CD8-positive, alpha-beta memory T cell (primary cell): ENCODE measurements around the gene LRP5. TPM values are rescaled to one million over a fixed set of nuclear protein-coding genes. Genes with fewer than 3 reads are reported as not detected.
"Not testable (repeated sequence)": the region's sequence is repeated elsewhere in the genome, so short reads cannot be mapped to it uniquely, and the experiment has no call there.

Source experiments
- CTCF ChIA-PET: fragments of 350-600 bp; sonication (Branson Sonifier 250); formaldehyde crosslinking; loops from one replicate; lab custom pipeline; 2021; ENCODE audit warnings: antibody characterized with exemption; lab: Charles Lee
- POLR2A ChIA-PET: fragments of 350-600 bp; sonication (Branson Sonifier 250); formaldehyde crosslinking; loops from one replicate; lab custom pipeline; 2021; ENCODE audit warnings: antibody characterized with exemption; lab: Charles Lee
- DNase-seq, 5 donors: peaks; one replicate each; pipeline versions ENCODE4 v3.0.0 to v3.0.0-alpha.2; 2020 to 2022; ENCODE audit warnings: mixed read lengths in 1 of 5
- H3K27ac ChIP-seq: one replicate; pipeline ENCODE4 v1.7.0; 2013; ENCODE audit warnings: low read depth, mild to moderate bottlenecking, low read length, moderate library complexity
- H3K27me3 ChIP-seq: 2 replicates; pipeline ENCODE4 v1.7.0; 2013; ENCODE audit warnings: low read length, mild to moderate bottlenecking; ENCODE audit not compliant: insufficient read depth, poor library complexity, severe bottlenecking
- H3K36me3 ChIP-seq: 2 replicates; pipeline ENCODE4 v1.7.0; 2013; ENCODE audit warnings: mild to moderate bottlenecking, low read length, moderate library complexity; ENCODE audit not compliant: insufficient read depth
- H3K4me1 ChIP-seq: 2 replicates; pipeline ENCODE4 v1.7.0; 2013; ENCODE audit warnings: mild to moderate bottlenecking, low read length, moderate library complexity; ENCODE audit not compliant: insufficient read depth
- H3K4me3 ChIP-seq: 2 replicates; pipeline ENCODE4 v1.7.0; 2013; ENCODE audit warnings: mild to moderate bottlenecking, low read length
- H3K9me3 ChIP-seq: 2 replicates; pipeline ENCODE4 v1.7.0; 2013; ENCODE audit warnings: mild to moderate bottlenecking, low read length
- H3K27ac Mint-ChIP-seq, 8 donors: one replicate each; pipeline ENCODE4 v1.8.0; 2020 to 2021; ENCODE audit warnings: mixed read lengths in 8 of 8, mild to moderate bottlenecking in 6 of 8, inconsistent platforms in 3 of 8, moderate library complexity in 3 of 8
- H3K27me3 Mint-ChIP-seq, 2 donors: one replicate each; pipeline ENCODE4 v1.8.0; 2020 to 2021; ENCODE audit warnings: mixed read lengths in 2 of 2, mild to moderate bottlenecking in 1 of 2, moderate library complexity in 1 of 2
- H3K36me3 Mint-ChIP-seq, 3 donors: one replicate each; pipeline ENCODE4 v1.8.0; 2020 to 2021; ENCODE audit warnings: mixed read lengths in 3 of 3, inconsistent platforms in 1 of 3, mild to moderate bottlenecking in 1 of 3
- H3K4me1 Mint-ChIP-seq, 3 donors: one replicate each; pipeline ENCODE4 v1.8.0; 2020 to 2021; ENCODE audit warnings: mixed read lengths in 3 of 3, inconsistent platforms in 1 of 3, mild to moderate bottlenecking in 1 of 3
- H3K4me3 Mint-ChIP-seq, 7 donors: one replicate each; pipeline ENCODE4 v1.8.0; 2020 to 2021; ENCODE audit warnings: mixed read lengths in 7 of 7, mild to moderate bottlenecking in 6 of 7, moderate library complexity in 4 of 7, inconsistent platforms in 2 of 7
- H3K9me3 Mint-ChIP-seq, 5 donors: one replicate each; pipeline ENCODE4 v1.8.0; 2020 to 2022; ENCODE audit warnings: mixed read lengths in 5 of 5, mild to moderate bottlenecking in 3 of 5, moderate library complexity in 2 of 5, inconsistent platforms in 1 of 5
- polyA plus RNA-seq: library from polyadenylated mRNA; unstranded; fragments of 300-500 nt; fragmentation: Illumina TruSeq; gene quantifications from one replicate; pipeline ENCODE4 v1.2.3, GENCODE V29; 2021
- total RNA-seq, 2 experiments: library from RNA; stranded (reverse); gene quantifications; one replicate each; pipeline ENCODE4 v1.2.3, GENCODE V29; 2021

LRP5 gene
- total and polyA plus RNA-seq, 3 experiments from 2014 or later: 0.68 to 9.9 (median 7.5) TPM

DNA sequence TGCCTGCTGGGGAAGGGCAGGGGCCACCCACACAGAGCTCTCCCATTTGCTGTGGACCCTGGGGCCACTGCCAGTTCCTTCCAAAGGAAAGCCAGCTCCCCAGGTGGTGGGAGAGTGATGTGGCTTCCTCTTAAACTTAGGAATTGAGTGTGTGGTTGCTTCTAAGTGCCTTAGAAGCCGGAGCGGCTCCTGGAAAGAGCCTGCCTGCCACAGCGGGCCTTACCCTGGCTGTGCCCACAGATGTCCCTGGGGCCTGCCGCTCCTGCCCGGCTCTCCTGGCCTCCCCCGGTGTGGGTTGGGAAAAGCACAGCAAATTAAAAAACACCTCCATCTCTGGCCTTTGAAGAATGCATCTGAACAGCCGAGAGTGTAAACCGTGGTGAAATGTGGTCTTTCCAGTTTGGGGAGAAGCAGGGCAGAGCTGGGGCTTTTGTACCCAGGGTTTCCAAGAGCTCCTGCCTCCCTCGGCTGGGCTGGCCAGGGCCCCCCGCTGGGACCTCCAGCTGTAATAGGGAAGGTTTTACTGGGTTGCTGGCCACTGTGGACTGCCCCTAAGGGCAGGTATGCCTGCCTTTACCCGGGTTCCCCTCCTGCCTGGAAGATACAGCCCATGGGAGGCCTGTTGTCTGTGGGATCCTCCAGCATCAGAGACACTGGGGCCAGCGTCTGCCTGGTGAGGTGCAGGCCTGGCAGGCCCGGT, 30.2 kb downstream of the LRP5 start:
- no peaks in the 10 kb centered on the region for H3K36me3 ChIP-seq
- peaks cover 0 to 4% of the 10 kb centered on the region in 2 donors for H3K27me3 Mint-ChIP-seq
- H3K4me1 ChIP-seq: peaks cover 4% of the 10 kb centered on the region
- ChIA-PET POLR2A (interaction anchor here (0.6 kb wide), 1 partner anchor 118 kb away, joined by 3 read pairs; the partner anchor contains the start of gene PPP6R3), CTCF (interaction anchor here (1.6 kb wide), 1 partner anchor 85 kb away, joined by 5 read pairs; no protein-coding TSS in a partner anchor)
- H3K9me3 ChIP-seq: no peaks in the 10 kb centered on the region
- peaks cover 27 to 36% (median 35%) of the 10 kb centered on the region in 3 donors for H3K4me1 Mint-ChIP-seq
- no peak overlapping the region for H3K4me3 Mint-ChIP-seq
- no peak overlapping the region for H3K27ac Mint-ChIP-seq
- no peak overlapping the region for H3K4me3 ChIP-seq
- H3K36me3 Mint-ChIP-seq: no peaks in the 10 kb centered on the region
- H3K27me3 ChIP-seq: no peaks in the 10 kb centered on the region
- no peaks in the 10 kb centered on the region for H3K9me3 Mint-ChIP-seq
- H3K27ac ChIP-seq: no peak overlapping the region
- no peak for DNase-seq

DNA sequence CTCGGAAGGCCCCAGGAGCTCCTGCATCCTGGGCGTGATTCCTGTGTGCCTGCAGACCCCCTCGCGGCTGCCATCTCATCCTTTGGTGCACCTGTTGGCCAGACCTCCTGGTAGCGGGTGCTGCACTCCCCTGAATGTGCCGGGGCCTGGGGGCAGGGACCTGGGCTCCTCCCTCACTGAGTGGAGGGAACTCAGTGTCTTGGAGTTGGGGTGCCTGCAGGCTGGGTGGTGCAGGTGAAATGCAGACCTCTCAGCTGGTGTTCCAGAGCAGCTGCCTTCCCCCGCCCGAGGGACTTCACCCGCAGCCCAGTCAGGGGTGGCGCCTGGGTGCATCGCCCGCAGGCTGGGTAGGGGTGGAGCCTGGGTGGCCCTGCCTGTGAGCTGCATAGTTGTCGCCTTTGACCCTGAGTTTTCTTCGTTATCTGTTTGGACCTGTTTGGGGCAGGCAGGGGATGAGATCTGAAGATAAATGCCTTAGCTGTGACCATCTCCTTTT, 31.4 kb downstream of the LRP5 start:
- POLR2A ChIA-PET: no interaction called here
- Mint-ChIP-seq H3K36me3 (no peaks in the 10 kb centered on the region), H3K9me3 (no peaks in the 10 kb centered on the region), H3K4me1 (peaks cover 18 to 26% (median 26%) of the 10 kb centered on the region in 3 donors), H3K4me3 (no peak overlapping the region), H3K27ac (peak overlapping the region in 1 of 8 donors; percentile 91), H3K27me3 (no peaks in the 10 kb centered on the region)
- H3K36me3 ChIP-seq: no peaks in the 10 kb centered on the region
- CTCF ChIA-PET: no interaction called here
- no peaks in the 10 kb centered on the region for H3K27me3 ChIP-seq
- no peak overlapping the region for H3K4me3 ChIP-seq
- H3K9me3 ChIP-seq: no peaks in the 10 kb centered on the region
- H3K4me1 ChIP-seq: no peaks in the 10 kb centered on the region
- DNase-seq: no peak
- H3K27ac ChIP-seq: no peak overlapping the region

DNA sequence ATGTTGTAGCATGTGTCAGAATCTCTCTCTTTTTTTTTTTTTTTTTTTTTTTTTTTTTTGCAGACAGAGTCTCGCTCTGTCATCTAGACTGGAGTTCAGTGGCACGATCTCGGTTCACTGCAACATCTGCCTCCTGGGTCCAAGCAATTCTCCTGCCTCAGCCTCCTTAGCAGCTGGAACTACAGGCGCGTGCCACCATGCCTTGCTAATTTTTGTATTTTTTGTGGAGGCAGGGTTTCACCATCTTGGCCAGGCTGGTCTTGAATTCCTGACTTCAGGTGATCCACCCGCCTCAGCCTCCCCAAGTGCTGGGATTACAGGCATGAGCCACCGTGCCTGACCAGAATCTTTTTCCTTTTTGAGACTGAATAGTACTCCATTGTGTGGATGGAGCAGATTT, 32.4 kb downstream of the LRP5 start:
- H3K27me3 ChIP-seq, H3K36me3 ChIP-seq, H3K27ac ChIP-seq, H3K9me3 ChIP-seq, H3K36me3 Mint-ChIP-seq, CTCF ChIA-PET, H3K4me1 ChIP-seq, H3K9me3 Mint-ChIP-seq, H3K27ac Mint-ChIP-seq, POLR2A ChIA-PET, DNase-seq, H3K27me3 Mint-ChIP-seq, H3K4me3 Mint-ChIP-seq, H3K4me3 ChIP-seq: not testable (repeated sequence)
- peaks cover 15 to 22% (median 21%) of the 10 kb centered on the region in 3 donors for H3K4me1 Mint-ChIP-seq

DNA sequence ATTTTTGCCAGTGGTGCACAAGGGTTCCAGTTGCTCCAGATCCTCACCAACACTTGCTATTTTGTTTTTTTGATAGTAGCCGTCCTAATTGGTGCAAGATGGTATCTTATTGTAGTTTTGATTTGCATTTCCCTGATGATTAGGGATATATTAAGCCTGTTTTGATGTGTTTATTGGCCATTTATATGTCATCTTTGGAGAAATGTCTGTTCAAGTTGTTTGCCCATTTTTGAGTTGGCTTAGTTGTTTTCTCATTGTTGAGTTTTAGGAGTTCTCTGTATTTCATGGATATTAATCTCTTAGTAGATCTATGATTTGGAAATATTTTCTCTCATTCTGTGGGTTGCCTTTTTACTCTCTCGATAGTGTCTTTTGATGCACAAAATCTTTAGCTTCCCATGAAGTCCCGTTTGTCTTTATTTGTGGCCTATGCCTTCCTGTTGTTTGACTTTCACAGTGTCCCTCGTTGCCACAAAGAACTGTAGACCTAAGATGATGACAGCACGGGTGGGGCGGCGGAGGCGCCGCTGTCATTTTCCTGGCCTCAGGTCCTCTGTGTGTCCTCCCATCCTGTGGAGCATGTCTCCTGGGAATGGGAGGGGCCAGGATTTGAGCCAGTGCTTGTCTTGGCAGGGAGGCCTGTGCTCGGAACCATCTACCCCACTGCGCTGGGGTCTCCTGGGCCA, 33.5 kb downstream of the LRP5 start:
- H3K27me3 ChIP-seq: no peaks in the 10 kb centered on the region
- no peak overlapping the region for H3K27ac ChIP-seq
- no peaks in the 10 kb centered on the region for H3K36me3 ChIP-seq
- Mint-ChIP-seq H3K9me3 (no peaks in the 10 kb centered on the region), H3K4me3 (no peak overlapping the region), H3K27me3 (no peaks in the 10 kb centered on the region), H3K36me3 (peaks cover 0 to 1% (median 0%) of the 10 kb centered on the region in 3 donors), H3K27ac (no peak overlapping the region), H3K4me1 (peaks cover 8 to 12% (median 12%) of the 10 kb centered on the region in 3 donors)
- no peak for DNase-seq
- ChIA-PET CTCF (no interaction called here), POLR2A (no interaction called here)
- no peaks in the 10 kb centered on the region for H3K4me1 ChIP-seq
- H3K9me3 ChIP-seq: no peaks in the 10 kb centered on the region
- no peak overlapping the region for H3K4me3 ChIP-seq

DNA sequence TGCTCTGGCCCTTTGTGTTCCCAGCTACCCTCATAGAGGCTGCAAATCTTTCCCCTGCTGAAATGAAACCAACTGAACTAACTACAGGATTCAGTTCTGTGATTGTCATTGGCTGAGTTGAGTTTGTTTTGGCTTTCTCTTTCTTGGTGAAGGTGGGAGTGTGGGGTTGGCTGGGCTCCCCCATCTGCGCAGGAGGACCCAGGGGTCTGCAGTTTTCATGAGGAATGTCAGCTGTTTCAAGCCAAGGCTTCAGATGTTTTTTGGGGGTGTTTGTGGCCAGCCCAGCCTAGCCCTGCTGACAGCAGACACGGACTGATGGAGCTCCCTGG, 34.0 kb downstream of the LRP5 start:
- Mint-ChIP-seq H3K4me1 (peaks cover 4 to 7% (median 7%) of the 10 kb centered on the region in 3 donors), H3K27ac (no peak overlapping the region), H3K9me3 (no peaks in the 10 kb centered on the region), H3K27me3 (no peaks in the 10 kb centered on the region), H3K4me3 (no peak overlapping the region), H3K36me3 (peaks cover 0 to 1% (median 0%) of the 10 kb centered on the region in 3 donors)
- Histone ChIP-seq H3K4me1 (no peaks in the 10 kb centered on the region), H3K36me3 (no peaks in the 10 kb centered on the region), H3K4me3 (no peak overlapping the region), H3K27ac (no peak overlapping the region), H3K27me3 (no peaks in the 10 kb centered on the region), H3K9me3 (no peaks in the 10 kb centered on the region)
- ChIA-PET POLR2A (no interaction called here), CTCF (no interaction called here)
- no peak for DNase-seq

DNA sequence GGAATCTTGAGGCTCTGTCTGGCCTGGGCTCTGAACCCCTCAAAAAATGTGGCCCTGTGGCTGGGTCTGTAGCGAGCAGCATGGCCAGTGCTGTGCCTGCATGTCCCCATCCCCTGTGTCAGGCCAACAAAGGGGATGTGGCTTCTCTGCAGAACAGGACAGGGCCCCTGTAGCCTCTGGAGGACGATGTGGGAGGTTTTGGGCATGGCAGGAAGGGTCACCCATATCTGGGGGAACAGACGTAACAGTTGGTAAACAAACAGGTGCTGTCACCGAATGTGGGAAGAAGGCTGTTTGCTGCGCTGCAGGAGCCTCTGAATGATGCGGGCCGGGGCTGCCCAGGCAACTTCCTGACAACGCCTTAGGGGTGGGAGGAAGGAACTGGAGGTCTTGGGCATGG, 35.0 kb downstream of the LRP5 start:
- no peak overlapping the region for H3K4me3 Mint-ChIP-seq

DNA sequence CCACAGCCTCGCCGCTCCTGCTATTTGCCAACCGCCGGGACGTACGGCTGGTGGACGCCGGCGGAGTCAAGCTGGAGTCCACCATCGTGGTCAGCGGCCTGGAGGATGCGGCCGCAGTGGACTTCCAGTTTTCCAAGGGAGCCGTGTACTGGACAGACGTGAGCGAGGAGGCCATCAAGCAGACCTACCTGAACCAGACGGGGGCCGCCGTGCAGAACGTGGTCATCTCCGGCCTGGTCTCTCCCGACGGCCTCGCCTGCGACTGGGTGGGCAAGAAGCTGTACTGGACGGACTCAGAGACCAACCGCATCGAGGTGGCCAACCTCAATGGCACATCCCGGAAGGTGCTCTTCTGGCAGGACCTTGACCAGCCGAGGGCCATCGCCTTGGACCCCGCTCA, 35.5 kb downstream of the LRP5 start:
- peaks cover 0 to 1% (median 0%) of the 10 kb centered on the region in 3 donors for H3K36me3 Mint-ChIP-seq
- POLR2A ChIA-PET: no interaction called here
- H3K27me3 ChIP-seq: no peaks in the 10 kb centered on the region
- H3K27ac Mint-ChIP-seq: no peak overlapping the region
- no peaks in the 10 kb centered on the region for H3K4me1 ChIP-seq
- no peaks in the 10 kb centered on the region for H3K9me3 Mint-ChIP-seq
- CTCF ChIA-PET: no interaction called here
- no peaks in the 10 kb centered on the region for H3K4me1 Mint-ChIP-seq
- no peaks in the 10 kb centered on the region for H3K36me3 ChIP-seq
- no peak overlapping the region for H3K4me3 Mint-ChIP-seq
- no peaks in the 10 kb centered on the region for H3K27me3 Mint-ChIP-seq
- H3K27ac ChIP-seq: no peak overlapping the region
- H3K9me3 ChIP-seq: no peaks in the 10 kb centered on the region
- no peak overlapping the region for H3K4me3 ChIP-seq
- DNase-seq: no peak

More for the DNA sequence above, 35.0 kb downstream of the LRP5 start:
- Mint-ChIP-seq H3K36me3 (peaks cover 0 to 1% (median 0%) of the 10 kb centered on the region in 3 donors), H3K4me1 (no peaks in the 10 kb centered on the region), H3K27me3 (no peaks in the 10 kb centered on the region), H3K9me3 (no peaks in the 10 kb centered on the region), H3K27ac (no peak overlapping the region)
- Histone ChIP-seq H3K27ac (no peak overlapping the region), H3K27me3 (no peaks in the 10 kb centered on the region), H3K36me3 (no peaks in the 10 kb centered on the region), H3K4me1 (no peaks in the 10 kb centered on the region), H3K9me3 (no peaks in the 10 kb centered on the region), H3K4me3 (no peak overlapping the region)
- ChIA-PET CTCF (no interaction called here), POLR2A (no interaction called here)
- DNase-seq: no peak

DNA sequence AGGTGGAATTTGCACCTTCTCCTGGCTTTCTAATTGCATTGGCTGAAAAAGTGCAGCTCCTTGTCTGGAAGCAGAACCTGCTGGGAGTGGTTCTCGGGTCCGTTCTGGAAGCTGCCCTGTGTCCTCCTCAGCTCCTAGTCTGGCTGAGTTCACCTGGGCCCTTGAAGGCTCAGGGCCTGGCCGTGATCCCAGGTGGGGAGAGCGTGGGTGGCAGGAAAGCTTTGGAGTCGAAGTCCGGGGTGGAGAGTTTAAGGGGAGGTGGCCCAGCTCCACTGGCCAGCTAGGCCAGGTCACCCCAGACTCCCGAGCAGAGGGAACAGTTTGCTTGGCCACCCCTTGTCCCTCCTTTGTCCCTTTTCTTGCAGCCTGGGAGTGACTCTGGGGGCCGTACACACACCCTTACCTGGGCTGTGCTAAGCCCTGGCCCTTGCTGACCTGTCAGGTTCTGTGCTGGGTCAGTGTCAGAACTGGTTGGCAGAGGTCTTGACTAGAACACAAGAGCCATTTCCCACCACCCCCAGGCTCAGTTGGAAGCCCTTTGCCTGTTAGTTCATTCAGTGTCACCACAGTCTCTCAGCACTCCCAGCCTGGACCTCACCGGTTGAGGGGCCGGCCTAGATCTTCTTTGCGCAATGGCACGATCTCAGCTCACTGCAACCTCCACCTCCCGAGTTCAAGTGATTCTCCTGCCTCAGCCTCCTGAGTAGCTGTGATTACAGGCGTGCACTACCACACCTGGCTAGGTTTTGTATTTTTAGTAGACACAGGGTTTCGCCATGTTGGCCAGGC, 37.3 kb downstream of the LRP5 start:
- CTCF ChIA-PET: no interaction called here
- H3K27ac Mint-ChIP-seq: no peak overlapping the region

More for the DNA sequence above, 37.3 kb downstream of the LRP5 start:
- Mint-ChIP-seq H3K27me3 (no peaks in the 10 kb centered on the region), H3K4me3 (no peak overlapping the region), H3K9me3 (no peaks in the 10 kb centered on the region), H3K4me1 (no peaks in the 10 kb centered on the region), H3K36me3 (peaks cover 0 to 1% (median 0%) of the 10 kb centered on the region in 3 donors)
- no peak overlapping the region for H3K4me3 ChIP-seq
- H3K27me3 ChIP-seq: no peaks in the 10 kb centered on the region
- POLR2A ChIA-PET: no interaction called here
- no peak for DNase-seq
- no peak overlapping the region for H3K27ac ChIP-seq
- no peaks in the 10 kb centered on the region for H3K4me1 ChIP-seq
- H3K36me3 ChIP-seq: no peaks in the 10 kb centered on the region
- H3K9me3 ChIP-seq: no peaks in the 10 kb centered on the region
